HG03039 (cell line): ENCODE measurements around the gene LRRC25.

Source experiments
- ATAC-seq: cut with Tn5 transposase; IDR thresholded peaks from one replicate; pipeline ENCODE4 v1.9.1; 2021; ENCODE audit warnings: mild to moderate bottlenecking, moderate library complexity; ENCODE audit not compliant: unreplicated experiment

Gene LRRC25

GRCh38 chr19:18397242-18398202, at the start of gene LRRC25:
Gene LRRC25, minus strand, starts transcription at chr19:18397622. Its CDS starts 659 bp downstream, at chr19:18396963.
- no peak for ATAC-seq

- ATAC-seq: no peak
Measured at GRCh38 chr19:18446811-18447359, 49.5 kb upstream of the LRRC25 start.

- ATAC-seq: no peak
Measured at GRCh38 chr19:18446145-18446810, 48.9 kb upstream of the LRRC25 start.

GRCh38 chr19:18445262-18445948, 48.0 kb upstream of the LRRC25 start:
- no peak for ATAC-seq

GRCh38 chr19:18444513-18444912, 47.1 kb upstream of the LRRC25 start:
- no peak for ATAC-seq

GRCh38 chr19:18443831-18444230, 46.4 kb upstream of the LRRC25 start:
- ATAC-seq: no peak

GRCh38 chr19:18443406-18443805, 46.0 kb upstream of the LRRC25 start:
- no peak for ATAC-seq

- ATAC-seq: no peak
Measured at GRCh38 chr19:18442941-18443340, 45.5 kb upstream of the LRRC25 start.

GRCh38 chr19:18441804-18442788, 44.7 kb upstream of the LRRC25 start:
- ATAC-seq: no peak

- ATAC-seq: no peak
Measured at GRCh38 chr19:18440936-18441803, 43.7 kb upstream of the LRRC25 start.

GRCh38 chr19:18440415-18440877, 43.0 kb upstream of the LRRC25 start:
- ATAC-seq: no peak

GRCh38 chr19:18439910-18440237, 42.5 kb upstream of the LRRC25 start:
- no peak for ATAC-seq

- ATAC-seq: no peak
Measured at GRCh38 chr19:18439025-18439909, 41.8 kb upstream of the LRRC25 start.

- no peak for ATAC-seq
Measured at GRCh38 chr19:18438331-18439024, 41.1 kb upstream of the LRRC25 start.

GRCh38 chr19:18437491-18438330, 40.3 kb upstream of the LRRC25 start, which contains the start of gene ISYNA1:
Gene ISYNA1, minus strand, starts transcription at chr19:18438133. Its CDS starts 154 bp downstream, at chr19:18437979.
- no peak for ATAC-seq
